PC-3 (cell line): ENCODE results near the gene PTGER2.
A peak's percentile ranks its signal among the peaks of the same experiment; 100 is the strongest.

Experiments used
- EZH2 ChIP-seq: fragments of 300-600 bp; sonication (generic); IDR thresholded peaks from one replicate; pipeline ENCODE4 v1.6.1; 2017; ENCODE audit warnings: antibody characterized with exemption, mild to moderate bottlenecking, low read length; ENCODE audit not compliant: unreplicated experiment
- EZH2phosphoT487 ChIP-seq: fragments of 300-600 bp; sonication (generic); IDR thresholded peaks from 2 replicates; pipeline ENCODE4 v1.6.1; 2018; ENCODE audit warnings: mild to moderate bottlenecking, antibody characterized with exemption, low read length, borderline replicate concordance
- TF ChIP-seq, protein P1 (sequence below): fragments of 300-600 bp; sonication (generic); conservative IDR thresholded peaks from 2 replicates; pipeline ENCODE4 v1.5.1; 2017; ENCODE audit warnings: antibody characterized with exemption, low read depth, mild to moderate bottlenecking, low read length

DNA sequence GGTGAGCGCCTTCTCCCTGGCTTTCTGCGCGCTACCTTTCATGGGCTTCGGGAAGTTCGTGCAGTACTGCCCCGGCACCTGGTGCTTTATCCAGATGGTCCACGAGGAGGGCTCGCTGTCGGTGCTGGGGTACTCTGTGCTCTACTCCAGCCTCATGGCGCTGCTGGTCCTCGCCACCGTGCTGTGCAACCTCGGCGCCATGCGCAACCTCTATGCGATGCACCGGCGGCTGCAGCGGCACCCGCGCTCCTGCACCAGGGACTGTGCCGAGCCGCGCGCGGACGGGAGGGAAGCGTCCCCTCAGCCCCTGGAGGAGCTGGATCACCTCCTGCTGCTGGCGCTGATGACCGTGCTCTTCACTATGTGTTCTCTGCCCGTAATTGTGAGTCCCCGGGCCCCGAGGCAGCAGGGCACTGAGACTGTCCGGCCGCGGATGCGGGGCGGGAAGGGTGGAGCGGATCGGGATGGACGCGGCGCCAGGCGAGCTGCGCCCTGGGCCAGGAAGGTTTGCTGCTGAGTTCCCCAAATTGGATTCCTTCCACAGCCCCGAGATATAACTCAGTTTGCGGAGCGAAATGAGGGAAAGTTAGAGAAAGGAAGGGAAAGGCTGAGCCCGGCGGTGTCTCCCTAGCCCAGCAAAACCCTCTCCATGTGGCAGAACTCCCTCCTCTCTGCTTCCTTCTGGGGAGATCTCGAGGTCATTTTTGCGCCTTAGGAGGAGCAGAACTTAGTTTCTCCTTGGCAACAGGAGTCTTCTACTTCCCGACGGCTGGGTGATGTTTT lies 45.6 kb upstream of the PTGER2 start:
- TF ChIP-seq, protein P1, sequence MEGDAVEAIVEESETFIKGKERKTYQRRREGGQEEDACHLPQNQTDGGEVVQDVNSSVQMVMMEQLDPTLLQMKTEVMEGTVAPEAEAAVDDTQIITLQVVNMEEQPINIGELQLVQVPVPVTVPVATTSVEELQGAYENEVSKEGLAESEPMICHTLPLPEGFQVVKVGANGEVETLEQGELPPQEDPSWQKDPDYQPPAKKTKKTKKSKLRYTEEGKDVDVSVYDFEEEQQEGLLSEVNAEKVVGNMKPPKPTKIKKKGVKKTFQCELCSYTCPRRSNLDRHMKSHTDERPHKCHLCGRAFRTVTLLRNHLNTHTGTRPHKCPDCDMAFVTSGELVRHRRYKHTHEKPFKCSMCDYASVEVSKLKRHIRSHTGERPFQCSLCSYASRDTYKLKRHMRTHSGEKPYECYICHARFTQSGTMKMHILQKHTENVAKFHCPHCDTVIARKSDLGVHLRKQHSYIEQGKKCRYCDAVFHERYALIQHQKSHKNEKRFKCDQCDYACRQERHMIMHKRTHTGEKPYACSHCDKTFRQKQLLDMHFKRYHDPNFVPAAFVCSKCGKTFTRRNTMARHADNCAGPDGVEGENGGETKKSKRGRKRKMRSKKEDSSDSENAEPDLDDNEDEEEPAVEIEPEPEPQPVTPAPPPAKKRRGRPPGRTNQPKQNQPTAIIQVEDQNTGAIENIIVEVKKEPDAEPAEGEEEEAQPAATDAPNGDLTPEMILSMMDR, result no peak
- peak; percentile 91 for TF ChIP-seq EZH2
- no peak; the same call in 1 of the 2 replicates for TF ChIP-seq EZH2phosphoT487
